Left renal cortex interstitium (tissue), 4 donors: Measurements from ENCODE around the gene MACC1. TPM values are rescaled to one million over a fixed set of nuclear protein-coding genes. Genes with fewer than 3 reads are reported as not detected.

Source experiments
- DNase-seq, 4 donors: peaks; one replicate each; pipeline ENCODE4 v3.0.0-alpha.2; 2013; ENCODE audit warnings: low read depth in 4 of 4, low spot score in 2 of 4, missing footprints in 1 of 4
- polyA plus RNA-seq, 4 donors: library from polyadenylated mRNA; unstranded; fragments of 120-200 nt; gene quantifications; one replicate each; pipeline ENCODE4 v1.2.1, GENCODE V29; 2013; ENCODE audit not compliant: insufficient read length in 4 of 4

The MACC1 gene
- polyA plus RNA-seq, result 10 to 100 TPM in 3 of 4 donors, 1 to 10 TPM in 1; 9.6 to 11.1 (median 10.9) TPM

GRCh38 chr7:20217193-20217948 lies at the start of gene MACC1:
Gene MACC1, minus strand, starts transcription at chr7:20217384. Its CDS starts 55,522 bp downstream, at chr7:20161862.
- DNase-seq, result peak in 3 of 4 donors; percentile 31 to 48 (median 32)

GRCh38 chr7:20264623-20265022 lies 47.4 kb upstream of the MACC1 start:
- DNase-seq, result no peak

- no peak for DNase-seq
Measured at GRCh38 chr7:20260223-20260622, 43.0 kb upstream of the MACC1 start.

- DNase-seq, result no peak
Measured at GRCh38 chr7:20257212-20257611, 40.0 kb upstream of the MACC1 start.

- peak in 3 of 4 donors; percentile 20 to 63 (median 38) for DNase-seq
Measured at GRCh38 chr7:20249920-20250319, 32.7 kb upstream of the MACC1 start.

GRCh38 chr7:20249376-20249775 lies 32.2 kb upstream of the MACC1 start:
- no peak for DNase-seq

GRCh38 chr7:20246236-20246635 lies 29.1 kb upstream of the MACC1 start:
- DNase-seq, result no peak

- no peak for DNase-seq
Measured at GRCh38 chr7:20244334-20245120, 27.3 kb upstream of the MACC1 start.

GRCh38 chr7:20241911-20242261 lies 24.7 kb upstream of the MACC1 start:
- DNase-seq, result no peak

- DNase-seq, result no peak
Measured at GRCh38 chr7:20241194-20241910, 24.2 kb upstream of the MACC1 start.

GRCh38 chr7:20240080-20240926 lies 23.1 kb upstream of the MACC1 start:
- no peak for DNase-seq

- DNase-seq, result no peak
Measured at GRCh38 chr7:20238754-20239324, 21.7 kb upstream of the MACC1 start.

GRCh38 chr7:20238194-20238753 lies 21.1 kb upstream of the MACC1 start:
- no peak for DNase-seq

- no peak for DNase-seq
Measured at GRCh38 chr7:20237464-20238193, 20.4 kb upstream of the MACC1 start.

- no peak for DNase-seq
Measured at GRCh38 chr7:20236790-20237189, 19.6 kb upstream of the MACC1 start.

GRCh38 chr7:20236043-20236442 lies 18.9 kb upstream of the MACC1 start:
- DNase-seq, result no peak

- DNase-seq, result no peak
Measured at GRCh38 chr7:20235288-20235687, 18.1 kb upstream of the MACC1 start.

GRCh38 chr7:20233362-20233761 lies 16.2 kb upstream of the MACC1 start:
- no peak for DNase-seq

- DNase-seq, result no peak
Measured at GRCh38 chr7:20232848-20233247, 15.7 kb upstream of the MACC1 start.
